SK-N-SH (cell line): ENCODE results near the gene PTH2. TPM values are rescaled to one million over a fixed set of nuclear protein-coding genes. Genes with fewer than 3 reads are reported as not detected.

ENCODE experiments used
- CTCF ChIA-PET: fragments of 300-600, 350-600 bp; formaldehyde crosslinking; extraction: SDS; loops from one replicate; lab custom pipeline; 2021; lab: Yijun Ruan, JAX
- POLR2A ChIA-PET: fragments of 350-600 bp; sonication (Branson Sonifier 250); formaldehyde crosslinking; extraction: SDS; loops from one replicate; lab custom pipeline; 2020; ENCODE audit warnings: antibody characterized with exemption, inconsistent platforms; lab: Yijun Ruan, JAX
- DNase-seq: peaks from one replicate; pipeline ENCODE4 v3.0.0; 2012
- H2AFZ ChIP-seq: fragments of 200-600 bp; sonication (generic); 2 replicates; pipeline ENCODE4 v1.8.1; 2016; ENCODE audit warnings: antibody characterized with exemption, mild to moderate bottlenecking, low read depth
- H3F3A ChIP-seq: fragments of 200-600 bp; sonication (generic); replicated peaks from 2 replicates; pipeline ENCODE3; 2016; ENCODE audit warnings: antibody characterized with exemption, mild to moderate bottlenecking; ENCODE audit not compliant: insufficient read depth
- H3K27ac ChIP-seq, 2 experiments: fragments of 200-500 bp in 1 of 2; fragments of 200-600 bp in 1 of 2; sonication (Bioruptor generic) in 1 of 2; sonication (generic), shearing (Covaris generic) in 1 of 2; 2 replicates each; pipeline versions ENCODE4 v1.5.1 to v1.6.1; 2014 to 2016; ENCODE audit warnings: low read depth in 2 of 2, inconsistent platforms in 1 of 2, low read length in 1 of 2, mild to moderate bottlenecking in 1 of 2, mixed read lengths in 1 of 2
- H3K27me3 ChIP-seq: fragments of 200-600 bp; sonication (generic), shearing (Covaris generic); 2 replicates; pipeline ENCODE4 v1.6.1; 2016; ENCODE audit warnings: mixed run types; ENCODE audit not compliant: insufficient read depth
- H3K36me3 ChIP-seq, 2 experiments: fragments of 200-500 bp in 1 of 2; fragments of 200-600 bp in 1 of 2; sonication (Bioruptor generic) in 1 of 2; sonication (generic) in 1 of 2; replicated peaks in 1 of 2; 2 replicates each; pipeline versions ENCODE3 to v1.5.1; 2014 to 2016; ENCODE audit warnings: low read length in 1 of 2, mild to moderate bottlenecking in 1 of 2; ENCODE audit not compliant: insufficient read depth in 2 of 2, control insufficient read depth in 1 of 2
- H3K4me1 ChIP-seq, 2 experiments: fragments of 200-500 bp in 1 of 2; fragments of 200-600 bp in 1 of 2; sonication (Bioruptor generic) in 1 of 2; sonication (generic), shearing (Covaris generic) in 1 of 2; 2 replicates each; pipeline versions ENCODE4 v1.5.1 to v1.6.1; 2014 to 2016; ENCODE audit warnings: low read depth in 1 of 2, low read length in 1 of 2, mixed run types in 1 of 2; ENCODE audit not compliant: insufficient read depth in 2 of 2, control insufficient read depth in 1 of 2
- H3K4me2 ChIP-seq: fragments of 200-600 bp; sonication (generic), shearing (Covaris generic); 2 replicates; pipeline ENCODE4 v1.6.1; 2017; ENCODE audit warnings: mixed run types
- H3K4me3 ChIP-seq, 2 experiments: fragments of 200-500 bp in 1 of 2; fragments of 200-600 bp in 1 of 2; sonication (Bioruptor generic) in 1 of 2; sonication (generic), shearing (Covaris generic) in 1 of 2; 2 replicates each; pipeline versions ENCODE4 v1.5.1 to v1.8.1; 2014 to 2016; ENCODE audit warnings: low read depth in 2 of 2, inconsistent platforms in 1 of 2, low read length in 1 of 2, mild to moderate bottlenecking in 1 of 2, mixed read lengths in 1 of 2, moderate library complexity in 1 of 2
- H3K79me2 ChIP-seq: fragments of 200-600 bp; sonication (generic); 2 replicates; pipeline ENCODE4 v1.8.1; 2017; ENCODE audit warnings: mild to moderate bottlenecking; ENCODE audit not compliant: insufficient read depth
- H3K9ac ChIP-seq: fragments of 200-600 bp; sonication (generic); 2 replicates; pipeline ENCODE4 v1.6.1; 2017; ENCODE audit warnings: mixed run types
- H3K9me2 ChIP-seq: fragments of 200-600 bp; sonication (generic); 2 replicates; pipeline ENCODE4 v1.6.1; 2017; ENCODE audit warnings: mixed run types
- H3K9me3 ChIP-seq: fragments of 200-600 bp; sonication (generic); 2 replicates; pipeline ENCODE4 v1.6.1; 2017; ENCODE audit warnings: mixed run types, mild to moderate bottlenecking, moderate library complexity
- H4K20me1 ChIP-seq: fragments of 200-600 bp; sonication (generic); 2 replicates; pipeline ENCODE4 v1.6.1; 2017; ENCODE audit warnings: mild to moderate bottlenecking, mixed run types; ENCODE audit not compliant: insufficient read depth
- CHD2 ChIP-seq: fragments of 150-350 bp; IDR thresholded peaks from 2 replicates; pipeline ENCODE4 v1.6.1; 2018; ENCODE audit warnings: low read length; ENCODE audit not compliant: partially characterized antibody
- EP300 ChIP-seq, 2 experiments: IDR thresholded peaks; 2 replicates each; pipeline versions ENCODE4 v1.4.0 to v1.6.1; 2012; ENCODE audit warnings: borderline replicate concordance in 1 of 2, low read depth in 1 of 2, low read length in 1 of 2
- EZH2phosphoT487 ChIP-seq: fragments of 200-600 bp; sonication (generic); IDR thresholded peaks from 2 replicates; pipeline ENCODE4 v1.6.1; 2017; ENCODE audit warnings: low read depth, mixed run types, mild to moderate bottlenecking, antibody characterized with exemption, moderate library complexity, borderline replicate concordance
- FOXJ3 ChIP-seq: sonication (generic); formaldehyde crosslinking; IDR thresholded peaks from 2 replicates; pipeline ENCODE4 v1.5.1; 2020; ENCODE audit warnings: mild to moderate bottlenecking, missing genetic modification reagents
- FOXM1 ChIP-seq: IDR thresholded peaks from 2 replicates; pipeline ENCODE4 v1.4.0; 2012; ENCODE audit warnings: low read depth, mild to moderate bottlenecking
- GATA2 ChIP-seq: sonication (generic); formaldehyde crosslinking; IDR thresholded peaks from 2 replicates; pipeline ENCODE4 v1.5.0; 2020; ENCODE audit warnings: mild to moderate bottlenecking, missing genetic modification reagents
- JUND ChIP-seq: IDR thresholded peaks from 2 replicates; pipeline ENCODE4 v1.4.0; 2012
- MEF2A ChIP-seq: IDR thresholded peaks from 2 replicates; pipeline ENCODE4 v1.4.0; 2012; ENCODE audit warnings: low read depth, borderline replicate concordance
- NFIC ChIP-seq: IDR thresholded peaks from 2 replicates; pipeline ENCODE4 v1.4.0; 2012; ENCODE audit warnings: borderline replicate concordance
- POLR2AphosphoS5 ChIP-seq: IDR thresholded peaks from 2 replicates; pipeline ENCODE4 v1.6.1; 2012; ENCODE audit warnings: low read depth, low read length
- RCOR1 ChIP-seq: fragments of 150-350 bp; IDR thresholded peaks from 2 replicates; pipeline ENCODE4 v1.6.1; 2017; ENCODE audit warnings: antibody characterized with exemption, low read length
- RFX5 ChIP-seq: IDR thresholded peaks from 2 replicates; pipeline ENCODE4 v1.6.1; 2012; ENCODE audit warnings: mild to moderate bottlenecking, improper control_type of control experiment, low read length
- RXRA ChIP-seq: IDR thresholded peaks from 2 replicates; pipeline ENCODE4 v1.4.0; 2012; ENCODE audit warnings: low read depth, mild to moderate bottlenecking, borderline replicate concordance
- YY1 ChIP-seq: IDR thresholded peaks from 2 replicates; pipeline ENCODE4 v1.4.0; 2012; ENCODE audit warnings: low read depth, mild to moderate bottlenecking
- WGBS: methylation state at CpG from one replicate; pipeline ENCODE4 v1.1.6; 2017; ENCODE audit warnings: low lambda C conversion rate; 5-methylcytosine and 5-hydroxymethylcytosine counted together
- polyA plus RNA-seq, 3 experiments: library from polyadenylated mRNA; depleted of rRNA; stranded (reverse); fragments of >200 nt; gene quantifications; 2 replicates each; pipeline ENCODE4 v1.2.3, GENCODE V29; 2012
- TF ChIP-seq, protein P1 (sequence below): IDR thresholded peaks from 2 replicates; pipeline ENCODE4 v1.4.0; 2012; ENCODE audit warnings: low read depth, borderline replicate concordance
- TF ChIP-seq, protein P2 (sequence below): IDR thresholded peaks from 2 replicates; pipeline ENCODE4; 2012
- TF ChIP-seq, protein P3 (sequence below): fragments of 200-600 bp; sonication (generic); IDR thresholded peaks from 2 replicates; pipeline ENCODE4 v1.6.1; 2017; ENCODE audit warnings: antibody characterized with exemption, mild to moderate bottlenecking, moderate library complexity

Gene PTH2
- polyA plus RNA-seq, 1 of the 3 experiments (the other 2 are of a cell fraction): not detected

DNA sequence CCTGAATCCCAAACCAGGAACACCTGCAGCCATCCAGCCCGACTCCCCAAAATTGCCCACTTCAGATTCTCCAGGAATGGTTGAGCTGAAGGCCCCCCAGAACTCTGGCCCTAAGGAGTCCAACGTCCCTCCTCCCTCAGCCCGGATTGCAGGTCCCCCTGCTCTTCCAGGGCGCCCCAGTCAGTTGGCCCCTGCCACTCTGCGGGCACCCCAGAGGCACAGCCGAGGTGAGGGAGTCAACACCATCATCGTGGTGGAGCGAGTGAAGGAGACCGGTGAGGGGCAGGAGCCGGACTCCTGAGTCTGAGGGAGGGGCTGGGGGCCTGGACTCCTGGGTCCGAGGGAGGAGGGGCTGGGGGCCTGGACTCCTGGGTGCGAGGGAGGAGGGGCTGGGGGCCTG is 4.1 kb upstream of the PTH2 start:
- Histone ChIP-seq H3K4me1 (peaks cover 0 to 4% of the 10 kb centered on the region in 2 experiments; a peak in 1 of 4 replicates), H3K9me2 (no peaks in the 10 kb centered on the region), H3K4me2 (no peak overlapping the region), H3K9me3 (no peaks in the 10 kb centered on the region), H4K20me1 (no peaks in the 10 kb centered on the region), H3K79me2 (no peaks in the 10 kb centered on the region), H3K27ac (no peak overlapping the region), H3K36me3 (no peaks in the 10 kb centered on the region), H2AFZ (no peak overlapping the region), H3K27me3 (peaks cover 99% of the 10 kb centered on the region), H3K4me3 (no peak overlapping the region), H3F3A (peaks cover 13% of the 10 kb centered on the region), H3K9ac (no peak overlapping the region)
- no peak for DNase-seq
- POLR2A ChIA-PET: no interaction called here
- CTCF ChIA-PET: interaction anchor here (1.9 to 6.2 kb wide), 2 partner anchors 9 to 37 kb away, joined by 6 to 51 read pairs; no protein-coding TSS in a partner anchor
- 15% methylated on average over 2 of the region's 12 CpGs for WGBS
- TF ChIP-seq POLR2AphosphoS5: no peak
- TF ChIP-seq FOXM1: no peak
- TF ChIP-seq FOXJ3 (CRISPR knock-in tag): no peak

DNA sequence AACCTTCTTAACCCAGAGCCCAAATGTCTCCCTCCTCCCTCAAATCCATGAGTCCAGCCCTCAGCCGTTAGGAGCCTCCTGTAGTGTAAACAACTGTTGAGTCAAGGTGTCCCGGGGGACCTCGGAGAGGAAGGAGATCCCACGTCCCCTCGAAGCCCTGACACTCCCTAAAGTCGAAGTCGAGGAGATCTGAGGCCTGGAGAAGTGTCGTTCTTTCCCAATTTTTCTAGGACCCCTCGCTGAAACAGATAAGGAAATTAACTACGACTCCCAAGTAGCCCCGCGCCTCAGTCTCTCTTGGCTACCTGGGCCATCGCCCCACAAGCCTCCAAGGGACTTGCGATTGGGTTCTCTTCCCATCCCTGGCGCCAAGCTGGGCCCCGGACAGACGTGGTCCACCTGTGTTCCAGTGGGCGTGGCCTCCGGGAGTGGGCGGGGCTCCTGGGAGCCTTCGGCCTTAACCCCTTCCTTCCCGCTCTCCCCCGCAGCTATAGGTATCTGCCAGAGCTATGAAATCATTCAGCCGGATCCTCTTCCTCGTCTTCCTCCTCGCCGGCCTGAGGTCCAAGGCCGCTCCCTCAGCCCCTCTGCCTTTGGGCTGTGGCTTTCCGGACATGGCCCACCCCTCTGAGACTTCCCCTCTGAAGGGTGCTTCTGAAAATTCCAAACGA is 2.8 kb upstream of the PTH2 start:
- no peaks in the 10 kb centered on the region for H3K9me2 ChIP-seq
- DNase-seq: no peak
- WGBS: 8% methylated on average over 30 of the region's 30 CpGs
- H3K4me1 ChIP-seq: peaks cover 0 to 7% of the 10 kb centered on the region in 2 experiments; a peak in 2 of 4 replicates
- TF ChIP-seq MEF2A (no peak), EZH2phosphoT487 (0 out of 2 replicates have a peak, but pooled peaks have one; percentile 23)
- TF ChIP-seq, protein P1, sequence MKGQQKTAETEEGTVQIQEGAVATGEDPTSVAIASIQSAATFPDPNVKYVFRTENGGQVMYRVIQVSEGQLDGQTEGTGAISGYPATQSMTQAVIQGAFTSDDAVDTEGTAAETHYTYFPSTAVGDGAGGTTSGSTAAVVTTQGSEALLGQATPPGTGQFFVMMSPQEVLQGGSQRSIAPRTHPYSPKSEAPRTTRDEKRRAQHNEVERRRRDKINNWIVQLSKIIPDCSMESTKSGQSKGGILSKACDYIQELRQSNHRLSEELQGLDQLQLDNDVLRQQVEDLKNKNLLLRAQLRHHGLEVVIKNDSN: no peak
- H3K27ac ChIP-seq: no peak overlapping the region
- POLR2A ChIA-PET: no interaction called here
- no peaks in the 10 kb centered on the region for H3K79me2 ChIP-seq
- H3F3A ChIP-seq: peaks cover 20% of the 10 kb centered on the region
- H4K20me1 ChIP-seq: no peaks in the 10 kb centered on the region
- no peak overlapping the region for H2AFZ ChIP-seq
- no peak overlapping the region for H3K4me3 ChIP-seq
- no peak overlapping the region for H3K9ac ChIP-seq
- no peak overlapping the region for H3K4me2 ChIP-seq
- H3K36me3 ChIP-seq: no peaks in the 10 kb centered on the region
- CTCF ChIA-PET: interaction anchor here (0.5 to 6.2 kb wide), 2 partner anchors 35 to 144 kb away, joined by 3 to 51 read pairs; no protein-coding TSS in a partner anchor
- peaks cover 99% of the 10 kb centered on the region for H3K27me3 ChIP-seq
- no peaks in the 10 kb centered on the region for H3K9me3 ChIP-seq

DNA sequence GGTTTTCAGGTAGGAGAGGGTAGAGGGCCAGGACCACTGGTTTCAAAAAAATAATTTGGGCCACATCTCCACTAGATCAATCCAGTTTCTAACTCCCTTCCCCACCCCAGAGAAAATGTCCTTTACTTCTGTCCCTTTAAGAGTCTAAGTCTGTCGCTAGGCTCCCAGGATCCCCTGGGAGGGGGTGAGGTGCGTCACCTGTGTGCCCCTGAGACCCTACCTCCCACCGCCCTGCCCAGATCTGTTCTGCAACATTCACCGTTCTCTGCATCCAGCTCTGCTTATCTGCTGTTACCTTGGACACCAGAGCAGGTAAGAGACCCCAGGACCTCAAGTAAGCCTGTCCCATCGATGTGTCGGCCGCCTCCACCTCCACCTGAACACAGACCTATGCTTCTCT is 1.9 kb upstream of the PTH2 start, which contains the start of gene GFY:
GFY (plus strand) TSS at position 211 of the 400 bp plus-strand sequence. CDS start 1,043 bp downstream, outside the sequence.
- 11% methylated on average over 7 of the region's 7 CpGs for WGBS
- Histone ChIP-seq H3F3A (peaks cover 17% of the 10 kb centered on the region), H2AFZ (no peak within 1 kb of the TSS), H4K20me1 (no peaks in the 10 kb centered on the region), H3K9ac (no peak within 1 kb of the TSS), H3K79me2 (no peaks in the 10 kb centered on the region), H3K9me2 (no peaks in the 10 kb centered on the region), H3K36me3 (no peaks in the 10 kb centered on the region), H3K4me3 (no peak within 1 kb of the TSS), H3K4me1 (peaks cover 0 to 8% of the 10 kb centered on the region in 2 experiments; a peak in 2 of 4 replicates), H3K4me2 (no peak within 1 kb of the TSS), H3K27me3 (peaks cover 99% of the 10 kb centered on the region), H3K9me3 (no peaks in the 10 kb centered on the region), H3K27ac (no peak within 1 kb of the TSS)
- ChIA-PET CTCF (interaction anchor here (0.7 to 6.2 kb wide), 2 partner anchors 34 to 327 kb away, joined by 3 to 51 read pairs; no protein-coding TSS in a partner anchor), POLR2A (no interaction called here)
- no peak for DNase-seq
- TF ChIP-seq YY1 (no peak), FOXJ3 (CRISPR knock-in tag) (no peak), RXRA (no peak), JUND (no peak), RCOR1 (no peak), RFX5 (no peak), EP300 (IDR thresholded peaks at IDR 0.05; ENCODE audit: borderline replicate concordance in 1 of 2, low read depth in 1 of 2, low read length in 1 of 2) (no peak), NFIC (no peak), GATA2 (CRISPR knock-in tag) (no peak), CHD2 (no peak)
- TF ChIP-seq, protein P2, sequence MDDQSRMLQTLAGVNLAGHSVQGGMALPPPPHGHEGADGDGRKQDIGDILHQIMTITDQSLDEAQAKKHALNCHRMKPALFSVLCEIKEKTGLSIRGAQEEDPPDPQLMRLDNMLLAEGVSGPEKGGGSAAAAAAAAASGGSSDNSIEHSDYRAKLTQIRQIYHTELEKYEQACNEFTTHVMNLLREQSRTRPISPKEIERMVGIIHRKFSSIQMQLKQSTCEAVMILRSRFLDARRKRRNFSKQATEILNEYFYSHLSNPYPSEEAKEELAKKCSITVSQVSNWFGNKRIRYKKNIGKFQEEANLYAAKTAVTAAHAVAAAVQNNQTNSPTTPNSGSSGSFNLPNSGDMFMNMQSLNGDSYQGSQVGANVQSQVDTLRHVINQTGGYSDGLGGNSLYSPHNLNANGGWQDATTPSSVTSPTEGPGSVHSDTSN: no peak
- TF ChIP-seq, protein P3, sequence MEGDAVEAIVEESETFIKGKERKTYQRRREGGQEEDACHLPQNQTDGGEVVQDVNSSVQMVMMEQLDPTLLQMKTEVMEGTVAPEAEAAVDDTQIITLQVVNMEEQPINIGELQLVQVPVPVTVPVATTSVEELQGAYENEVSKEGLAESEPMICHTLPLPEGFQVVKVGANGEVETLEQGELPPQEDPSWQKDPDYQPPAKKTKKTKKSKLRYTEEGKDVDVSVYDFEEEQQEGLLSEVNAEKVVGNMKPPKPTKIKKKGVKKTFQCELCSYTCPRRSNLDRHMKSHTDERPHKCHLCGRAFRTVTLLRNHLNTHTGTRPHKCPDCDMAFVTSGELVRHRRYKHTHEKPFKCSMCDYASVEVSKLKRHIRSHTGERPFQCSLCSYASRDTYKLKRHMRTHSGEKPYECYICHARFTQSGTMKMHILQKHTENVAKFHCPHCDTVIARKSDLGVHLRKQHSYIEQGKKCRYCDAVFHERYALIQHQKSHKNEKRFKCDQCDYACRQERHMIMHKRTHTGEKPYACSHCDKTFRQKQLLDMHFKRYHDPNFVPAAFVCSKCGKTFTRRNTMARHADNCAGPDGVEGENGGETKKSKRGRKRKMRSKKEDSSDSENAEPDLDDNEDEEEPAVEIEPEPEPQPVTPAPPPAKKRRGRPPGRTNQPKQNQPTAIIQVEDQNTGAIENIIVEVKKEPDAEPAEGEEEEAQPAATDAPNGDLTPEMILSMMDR: no peak
